ENCODE data around the gene EHD1. TPM values are rescaled to one million over a fixed set of nuclear protein-coding genes. Genes with fewer than 3 reads are reported as not detected.
"Not testable (repeated sequence)": the region's sequence is repeated elsewhere in the genome, so short reads cannot be mapped to it uniquely, and the experiment has no call there.

Gene EHD1
- polyA plus RNA-seq, 4 donors: 54.4 to 77.9 (median 64.7) TPM

DNA sequence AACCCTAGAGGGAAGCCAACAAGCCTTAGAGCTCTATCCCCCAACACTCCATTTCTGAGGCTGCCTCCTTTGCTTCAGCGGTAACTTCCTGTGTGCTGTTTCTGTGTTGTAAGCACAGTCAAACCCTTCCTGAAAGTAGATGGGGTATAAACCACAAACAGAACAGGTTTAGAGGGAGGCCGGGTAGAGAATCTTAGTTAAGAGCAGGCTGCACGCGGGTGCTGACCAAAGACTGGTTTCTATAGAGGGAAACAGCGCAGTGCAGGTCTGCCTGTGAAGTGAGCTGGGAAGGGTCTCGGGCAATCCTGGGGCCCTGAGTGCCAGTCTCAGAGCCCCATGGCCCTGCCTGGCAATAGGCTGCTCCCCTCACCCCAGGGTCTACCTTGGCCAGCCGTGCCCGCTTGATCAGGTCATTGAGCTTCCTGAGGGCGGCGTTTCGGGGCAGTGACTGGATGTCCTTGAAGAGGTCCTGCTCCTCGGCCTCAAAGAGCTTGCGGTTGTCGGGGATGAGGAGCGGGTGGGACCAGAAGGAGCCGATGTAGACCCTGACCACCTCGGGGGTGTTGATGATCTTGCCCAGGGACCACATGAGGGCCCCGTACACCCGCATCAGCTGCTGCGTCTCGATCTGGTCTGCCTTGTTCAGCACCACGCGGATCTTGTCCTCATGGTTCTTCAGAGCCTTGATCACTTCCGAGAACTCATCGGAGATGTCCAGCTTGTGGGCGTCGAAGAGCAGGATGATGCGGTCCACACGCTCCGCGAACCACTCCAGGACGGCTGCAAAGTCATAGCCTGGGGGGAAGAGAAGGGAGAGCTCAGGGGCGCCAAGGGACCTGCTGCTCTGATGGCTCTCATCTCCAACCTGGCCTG is 18.6 kb downstream of the EHD1 start:
- DNase-seq (ENCODE audit: low read depth in 4 of 4, low spot score in 2 of 4): no peak

DNA sequence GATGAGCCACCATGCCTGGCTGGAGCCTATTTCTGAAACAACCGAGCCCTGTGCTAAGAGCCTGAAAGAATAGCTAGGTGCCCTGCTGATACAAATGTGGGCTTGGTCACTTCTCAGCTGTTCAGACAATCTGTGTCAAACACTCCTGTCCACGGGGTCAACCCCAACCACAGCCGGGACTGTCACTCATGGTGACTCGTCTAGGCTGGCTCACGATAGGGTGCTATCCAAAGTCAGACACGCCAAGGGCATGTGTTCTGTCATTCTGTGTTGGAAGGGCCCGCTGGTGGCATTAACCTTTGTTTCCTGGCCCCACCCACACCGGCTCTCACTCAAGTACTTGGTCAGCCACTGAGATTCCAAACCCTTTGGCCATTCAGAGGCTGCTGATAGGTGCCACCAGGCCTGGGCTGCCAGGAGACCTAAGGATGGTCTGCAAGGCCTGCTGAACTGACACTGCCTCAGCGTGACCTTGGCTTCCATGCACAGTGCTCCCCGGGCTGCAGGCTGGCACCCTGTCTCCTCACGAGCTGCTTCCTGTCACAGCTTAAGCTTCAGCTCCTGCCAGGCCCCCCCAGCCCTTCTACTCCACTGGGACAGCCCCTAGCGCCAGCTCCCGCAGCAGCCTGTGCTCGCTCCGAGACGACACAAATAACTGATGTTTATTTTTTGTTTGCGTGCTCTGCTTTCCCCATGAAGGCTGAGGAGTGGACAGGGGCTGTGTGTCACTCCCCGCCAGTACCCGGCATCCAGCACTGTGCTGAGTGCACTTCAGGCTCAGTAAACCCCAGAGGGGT is 19.8 kb downstream of the EHD1 start:
- no peak for DNase-seq (ENCODE audit: low read depth in 4 of 4, low spot score in 2 of 4)

DNA sequence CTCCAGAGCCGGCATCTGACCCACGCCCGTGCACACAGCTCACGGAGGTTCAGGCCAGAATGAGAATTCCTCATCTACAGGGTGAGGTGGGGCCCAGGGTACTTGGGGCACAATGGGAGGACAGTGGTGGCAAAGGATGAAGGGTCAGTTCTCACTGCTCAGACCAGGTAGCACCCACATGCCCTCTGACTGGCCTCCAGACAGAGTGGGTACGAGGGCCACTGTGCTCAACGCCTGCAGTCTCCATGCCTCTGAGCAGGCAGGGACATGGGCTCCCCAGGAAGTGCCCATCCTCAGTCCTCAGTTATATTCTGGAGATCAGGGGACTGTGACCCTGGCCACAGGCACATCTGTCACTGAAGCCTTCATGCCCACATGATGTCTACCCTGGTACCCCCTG is 20.9 kb downstream of the EHD1 start:
- DNase-seq (ENCODE audit: low read depth in 4 of 4, low spot score in 2 of 4): no peak

DNA sequence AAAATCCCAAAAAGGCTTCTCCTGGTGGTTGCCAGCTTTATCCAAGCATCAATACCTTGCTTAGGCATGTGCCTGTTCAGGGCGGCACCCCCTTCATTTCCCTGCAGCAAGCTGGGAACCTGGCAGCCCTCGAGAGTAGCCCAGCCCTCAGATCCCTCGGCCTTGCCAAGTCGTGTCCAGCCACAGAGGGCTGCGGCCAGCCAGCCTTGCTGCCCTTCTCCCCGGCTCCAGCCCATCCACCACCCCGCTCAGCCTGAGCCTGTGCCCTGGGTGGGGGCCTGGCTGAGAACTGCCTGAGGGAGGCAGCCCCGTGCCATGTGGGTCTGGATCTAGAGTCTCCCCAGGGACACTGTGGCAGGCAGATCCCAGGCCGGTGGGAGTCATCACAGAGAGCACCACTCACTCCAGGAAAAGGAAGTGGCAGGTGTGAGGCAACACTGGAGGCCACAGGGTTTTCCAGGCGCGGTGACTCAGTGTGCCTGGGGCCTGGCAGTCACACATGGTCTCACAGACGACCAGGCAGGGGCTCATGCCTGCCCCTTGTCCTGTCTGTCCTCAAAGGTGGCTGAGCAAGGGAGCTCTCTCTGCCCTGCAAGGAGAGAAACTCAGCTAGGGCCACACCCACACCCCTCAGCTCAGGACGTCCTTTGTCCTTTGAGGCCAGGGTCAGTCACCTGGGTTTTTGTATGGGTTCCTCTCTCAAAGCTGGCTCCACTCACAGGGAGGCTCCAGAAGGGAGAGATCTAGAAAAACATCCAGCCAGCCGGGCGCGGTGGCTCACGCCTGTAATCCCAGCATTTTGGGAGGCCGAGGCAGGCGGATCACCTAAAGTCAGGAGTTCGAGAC is 21.8 kb downstream of the EHD1 start:
- no peak for DNase-seq (ENCODE audit: low read depth in 4 of 4, low spot score in 2 of 4)

DNA sequence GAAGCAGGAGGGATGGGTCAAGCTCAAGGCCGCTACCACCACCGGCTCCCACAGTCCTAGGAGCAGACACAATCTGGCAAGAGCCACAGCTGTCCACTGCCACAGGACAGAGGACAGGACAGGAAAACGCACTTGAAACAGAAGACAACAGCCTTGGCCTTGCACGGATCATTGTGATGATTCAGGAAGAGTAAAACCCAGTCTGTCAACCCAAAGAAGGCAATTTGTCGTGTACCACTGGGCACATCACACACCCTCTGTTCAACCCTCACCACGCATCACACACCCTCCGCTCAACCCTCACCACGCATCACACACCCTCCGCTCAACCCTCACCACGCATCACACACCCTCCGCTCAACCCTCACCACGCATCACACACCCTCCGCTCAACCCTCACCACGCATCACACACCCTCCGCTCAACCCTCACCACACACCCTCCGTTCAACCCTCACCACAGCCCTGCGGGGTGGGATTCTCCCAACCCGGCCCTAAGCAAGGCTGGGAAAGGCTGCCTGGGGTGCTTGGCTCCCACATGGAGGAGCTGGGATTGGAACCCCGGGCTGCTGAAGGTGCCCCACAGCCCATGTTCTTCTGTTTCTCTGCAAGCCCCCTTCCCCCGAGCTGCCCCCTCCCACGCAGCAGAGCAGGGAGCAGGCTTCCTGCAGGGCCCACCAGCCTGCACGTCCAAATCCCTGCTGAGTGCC is 22.7 kb downstream of the EHD1 start:
- no peak for DNase-seq (ENCODE audit: low read depth in 4 of 4, low spot score in 2 of 4)

DNA sequence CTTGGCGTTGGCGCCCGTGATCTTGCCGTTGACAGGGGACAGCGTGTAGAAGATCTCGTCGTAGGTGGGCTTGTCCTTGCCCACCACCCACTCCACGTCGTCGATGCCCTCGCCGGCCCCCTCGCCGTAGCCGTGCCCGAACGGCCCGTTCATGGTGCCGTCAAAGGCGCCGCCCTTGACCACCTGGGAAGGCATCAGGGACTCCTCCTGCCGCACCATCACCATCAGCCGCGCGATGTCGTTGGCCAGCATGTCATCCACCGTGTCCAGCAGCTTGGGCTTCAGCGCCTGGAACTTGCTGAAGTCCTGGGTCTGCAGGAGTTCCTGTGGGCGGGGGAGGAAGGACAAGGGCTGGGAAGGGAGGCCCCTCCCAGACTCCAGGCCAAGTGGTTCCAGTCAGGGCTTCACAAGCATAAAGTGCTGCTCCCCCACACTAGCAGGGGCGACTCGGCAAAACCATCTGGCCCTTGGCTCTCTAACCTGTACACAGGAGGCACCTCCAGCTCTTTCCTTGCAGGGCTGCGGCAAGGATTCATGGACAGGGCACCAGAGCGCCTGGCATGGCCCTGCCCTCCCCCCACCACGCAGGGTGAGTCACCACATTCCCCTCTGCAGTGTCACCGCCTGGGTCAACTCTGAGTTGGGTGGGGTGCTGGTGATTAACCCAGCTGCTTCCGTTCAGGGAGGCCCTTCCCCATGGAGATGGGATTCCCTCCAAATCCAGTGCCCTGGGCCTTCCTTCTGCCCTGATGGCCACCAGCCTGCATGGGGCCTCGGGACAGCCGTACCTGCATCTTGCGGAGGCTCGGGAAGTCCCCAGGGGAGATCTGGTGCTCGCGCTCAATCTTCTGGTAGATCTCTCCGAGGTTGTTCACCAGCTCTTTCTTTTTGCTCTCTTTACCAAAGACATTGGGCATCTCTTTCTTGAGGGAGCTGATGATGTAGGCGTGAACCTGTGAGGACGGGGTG is 23.6 kb downstream of the EHD1 start:
- DNase-seq (ENCODE audit: low read depth in 4 of 4, low spot score in 2 of 4): no peak

DNA sequence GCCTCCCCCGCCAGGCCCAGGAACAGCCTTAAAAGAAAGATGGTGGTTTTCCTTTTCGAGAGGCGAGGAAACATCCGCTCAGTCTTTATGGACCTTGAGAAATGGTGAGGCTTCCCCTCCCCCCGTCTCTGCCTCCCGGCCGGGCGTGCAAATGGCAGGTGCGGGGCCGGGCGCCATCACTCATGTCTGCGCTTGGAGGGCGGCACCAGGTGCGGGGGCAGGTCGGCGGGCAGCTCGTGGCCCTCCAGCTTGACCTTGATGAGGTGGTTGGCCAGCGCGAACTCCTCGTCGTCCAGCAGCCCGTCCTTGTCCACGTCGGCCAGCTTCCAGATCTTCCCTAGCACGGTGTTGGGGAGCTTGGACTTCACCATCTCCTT is 24.3 kb downstream of the EHD1 start:
- DNase-seq (ENCODE audit: low read depth in 4 of 4, low spot score in 2 of 4): no peak

DNA sequence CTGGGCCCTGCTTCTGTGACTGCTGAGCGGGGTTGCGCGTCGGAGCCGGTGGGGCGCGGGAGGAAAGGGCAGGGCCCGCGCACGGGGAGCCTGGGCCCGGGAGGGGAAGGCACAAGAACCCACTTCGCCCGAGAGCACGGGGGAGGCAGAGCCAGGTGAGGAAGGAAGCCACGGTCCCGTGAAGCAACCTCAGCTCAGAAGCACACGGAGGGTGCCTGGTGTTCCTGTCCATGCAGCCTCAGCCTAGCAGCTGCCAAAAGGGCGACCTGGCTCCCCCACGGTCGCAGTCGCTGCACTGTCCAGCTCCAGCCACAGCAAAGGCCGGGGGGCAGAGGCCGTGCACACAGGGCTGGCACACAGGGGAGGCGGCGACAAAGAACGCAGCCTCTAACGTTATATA is 24.7 kb downstream of the EHD1 start:
- no peak for DNase-seq (ENCODE audit: low read depth in 4 of 4, low spot score in 2 of 4)

DNA sequence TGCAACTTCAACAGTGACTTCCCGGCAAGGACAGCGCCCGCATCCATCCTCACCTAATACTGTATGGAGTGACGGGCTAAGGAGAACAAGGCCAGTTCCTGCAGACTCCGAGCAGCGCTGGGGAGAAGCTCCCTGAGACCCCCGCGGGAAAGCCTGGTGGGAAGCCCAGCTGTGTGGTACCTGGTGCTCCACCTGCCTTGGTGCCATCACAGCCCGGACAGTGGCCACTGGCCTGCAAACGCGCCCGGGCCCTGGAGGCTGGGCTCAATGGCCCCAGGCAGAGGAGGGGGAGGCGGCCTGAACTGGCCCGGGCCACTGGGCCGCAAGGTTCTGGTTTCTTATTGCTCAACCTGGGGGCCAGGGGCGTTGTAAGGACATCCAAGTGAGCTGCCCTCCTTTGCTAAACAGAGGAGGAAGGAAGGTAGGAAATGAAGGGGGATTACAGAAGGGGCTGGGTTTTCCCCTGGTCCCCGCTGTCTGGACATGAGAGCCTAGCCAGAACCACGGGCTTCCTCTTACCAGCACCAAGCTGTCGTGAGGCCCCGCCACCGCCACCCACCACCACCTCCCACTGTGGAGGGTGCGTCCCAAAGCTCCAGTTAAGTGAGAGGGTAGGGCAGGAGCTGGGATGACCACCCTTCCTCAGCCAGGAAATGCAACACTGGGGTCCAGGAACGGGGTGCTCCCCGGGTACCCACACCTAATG is 25.5 kb downstream of the EHD1 start:
- DNase-seq (ENCODE audit: low read depth in 4 of 4, low spot score in 2 of 4): no peak

DNA sequence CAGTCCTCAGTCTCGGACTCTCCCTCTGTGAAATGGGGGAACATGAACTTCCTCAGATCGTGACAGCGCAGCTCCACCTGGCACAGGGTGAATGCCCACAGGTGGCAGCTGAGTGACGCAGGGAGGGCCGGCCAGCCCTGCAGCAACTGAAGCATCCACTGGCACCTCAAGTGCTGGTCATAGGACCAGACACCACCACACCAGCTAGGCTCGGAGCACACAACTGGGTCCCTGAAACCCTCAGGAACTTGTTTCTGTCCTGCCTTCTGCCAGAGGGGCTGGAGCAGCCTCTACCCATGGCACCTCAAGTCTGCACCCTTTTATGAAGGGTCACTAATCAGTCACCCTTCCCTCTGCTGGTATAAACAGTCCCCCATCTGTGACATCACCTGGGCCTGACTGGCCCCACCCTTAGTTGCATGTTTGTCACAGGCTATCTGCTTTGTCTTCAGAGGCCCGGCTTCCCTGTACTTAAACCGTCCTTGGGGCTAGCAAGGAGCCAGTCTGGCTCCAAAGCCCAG is 26.5 kb downstream of the EHD1 start:
- DNase-seq (ENCODE audit: low read depth in 4 of 4, low spot score in 2 of 4): no peak

DNA sequence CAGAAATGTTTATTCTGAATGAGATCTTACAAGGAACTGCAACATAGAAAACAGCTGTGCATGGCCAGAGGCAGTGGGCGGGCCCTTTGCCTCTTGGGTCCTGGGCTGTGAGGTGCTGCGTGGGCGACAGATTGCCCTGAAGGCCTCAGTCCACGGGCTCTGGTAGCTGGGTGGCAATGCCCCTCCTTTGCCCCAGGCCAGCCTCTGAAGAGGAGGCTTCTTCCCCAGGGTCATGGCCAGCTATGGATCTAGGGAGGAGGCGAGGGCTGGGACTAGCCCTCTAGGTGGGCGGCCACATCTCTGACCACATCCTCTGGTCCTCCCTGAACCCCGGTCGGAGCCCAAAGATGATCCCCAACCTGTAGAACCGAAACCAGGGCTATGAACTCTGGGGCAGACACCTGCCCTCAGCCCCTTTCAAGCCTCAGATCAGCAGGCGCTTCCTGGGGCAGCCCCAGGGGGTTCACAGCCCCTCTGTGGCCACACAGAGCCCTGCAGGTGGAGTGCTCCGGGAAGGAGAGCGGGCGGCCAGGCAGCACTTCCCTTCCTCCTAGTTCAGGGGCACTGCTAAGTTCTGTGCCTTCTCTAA is 27.3 kb downstream of the EHD1 start:
- no peak for DNase-seq (ENCODE audit: low read depth in 4 of 4, low spot score in 2 of 4)

DNA sequence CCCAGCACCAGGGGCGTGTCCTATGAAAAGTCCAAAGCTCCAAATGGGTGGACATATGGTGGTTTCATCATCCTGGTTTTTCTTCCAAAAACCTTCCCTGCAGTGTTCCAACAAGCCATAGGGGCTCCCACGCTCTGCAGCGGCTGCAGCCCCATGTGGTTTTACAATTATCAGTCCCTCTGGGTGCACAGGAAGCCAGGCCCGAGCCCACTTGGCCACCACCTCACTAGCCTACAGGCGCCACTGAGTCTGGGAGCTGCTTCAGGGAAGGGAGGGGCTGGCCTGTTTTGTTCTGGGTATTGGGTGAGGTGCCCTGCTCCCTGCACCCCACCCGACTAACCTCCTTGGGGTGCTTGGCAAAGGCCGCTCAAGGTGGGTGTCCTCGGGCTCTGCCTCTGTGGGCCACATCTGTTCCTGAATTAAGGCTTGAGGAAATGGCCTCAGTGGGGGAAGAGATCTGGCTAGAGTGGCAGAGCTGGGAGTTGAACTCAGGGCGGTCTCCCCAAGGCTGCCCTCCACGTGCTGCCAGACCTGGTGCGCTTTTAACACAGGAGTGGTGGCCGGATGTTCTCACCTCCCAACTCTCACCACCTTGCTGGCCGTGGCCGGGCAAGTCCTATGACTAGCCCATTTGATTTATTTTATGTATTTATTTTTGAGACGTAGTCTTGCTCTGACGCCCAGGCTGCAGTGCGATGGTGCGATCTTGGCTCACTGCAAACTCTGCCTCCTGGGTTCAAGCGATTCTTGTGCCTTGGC is 28.6 kb downstream of the EHD1 start:
- DNase-seq (ENCODE audit: low read depth in 4 of 4, low spot score in 2 of 4): no peak

DNA sequence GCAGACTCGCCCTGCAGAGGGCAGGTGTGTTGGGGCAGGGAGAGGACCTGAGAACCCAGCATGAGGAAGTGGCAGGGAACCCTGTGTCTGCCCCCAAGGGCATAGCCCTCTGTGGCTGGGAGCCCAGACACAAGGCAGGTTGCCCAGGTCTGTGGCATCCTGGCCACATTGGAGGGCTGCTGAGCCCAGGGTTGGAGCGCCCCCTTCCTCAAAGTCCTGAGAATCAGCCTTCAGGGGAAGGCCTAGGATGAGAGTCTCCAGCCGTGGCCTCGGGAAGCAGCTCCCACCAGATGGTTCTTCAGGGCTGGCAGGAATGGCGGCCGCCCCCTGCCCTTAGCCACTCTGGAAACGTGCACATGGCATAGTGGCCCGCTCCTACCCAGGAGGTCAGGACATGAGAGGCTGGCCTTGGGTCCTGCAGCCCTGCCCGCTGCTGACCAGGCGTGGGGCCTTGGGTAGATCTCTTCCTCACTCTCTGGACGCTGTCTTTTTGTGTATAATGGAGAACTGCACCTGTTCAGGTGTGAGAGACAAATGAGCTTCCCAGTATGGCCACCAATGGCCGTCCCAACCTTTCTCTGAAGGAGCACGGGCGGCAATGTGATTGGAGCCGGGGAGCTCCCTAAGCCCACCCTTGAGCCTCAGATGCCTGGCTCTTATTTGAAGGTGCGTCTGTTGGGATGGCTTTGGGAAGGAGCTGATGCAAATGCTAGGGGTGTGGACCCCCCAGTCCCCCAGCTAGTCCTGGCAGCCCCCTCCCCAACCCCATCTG is 29.4 kb downstream of the EHD1 start:
- DNase-seq (ENCODE audit: low read depth in 4 of 4, low spot score in 2 of 4): no peak

DNA sequence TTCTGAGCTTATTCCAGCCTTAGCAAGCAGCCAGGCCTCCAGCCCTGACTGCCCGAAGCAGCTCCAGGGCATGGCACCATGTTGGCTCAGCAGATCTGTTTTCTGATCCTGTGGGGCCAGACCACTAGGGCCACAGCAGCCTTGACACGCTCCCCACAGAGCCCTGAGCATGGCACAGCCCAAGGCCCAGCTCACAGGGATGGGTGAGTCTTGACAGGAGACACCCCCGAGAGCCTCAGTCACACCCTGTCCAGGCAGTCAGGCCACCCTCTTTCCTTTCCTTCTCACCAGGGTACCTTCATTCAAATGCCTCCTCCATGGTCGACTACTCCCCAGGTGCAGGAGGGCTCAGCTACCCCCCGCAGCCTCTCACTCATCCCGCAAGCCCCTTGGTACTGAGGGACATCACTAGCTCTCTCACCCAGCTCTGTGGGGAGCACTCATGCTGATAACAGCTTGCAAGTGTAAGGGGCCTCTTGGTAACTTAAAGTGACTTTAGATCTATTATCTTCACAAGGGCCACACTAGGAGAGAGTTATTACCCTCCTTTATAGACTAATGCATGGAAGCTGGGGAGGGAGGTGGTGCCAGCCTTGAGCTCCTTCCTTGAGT is 30.1 kb downstream of the EHD1 start:
- no peak for DNase-seq (ENCODE audit: low read depth in 4 of 4, low spot score in 2 of 4)

DNA sequence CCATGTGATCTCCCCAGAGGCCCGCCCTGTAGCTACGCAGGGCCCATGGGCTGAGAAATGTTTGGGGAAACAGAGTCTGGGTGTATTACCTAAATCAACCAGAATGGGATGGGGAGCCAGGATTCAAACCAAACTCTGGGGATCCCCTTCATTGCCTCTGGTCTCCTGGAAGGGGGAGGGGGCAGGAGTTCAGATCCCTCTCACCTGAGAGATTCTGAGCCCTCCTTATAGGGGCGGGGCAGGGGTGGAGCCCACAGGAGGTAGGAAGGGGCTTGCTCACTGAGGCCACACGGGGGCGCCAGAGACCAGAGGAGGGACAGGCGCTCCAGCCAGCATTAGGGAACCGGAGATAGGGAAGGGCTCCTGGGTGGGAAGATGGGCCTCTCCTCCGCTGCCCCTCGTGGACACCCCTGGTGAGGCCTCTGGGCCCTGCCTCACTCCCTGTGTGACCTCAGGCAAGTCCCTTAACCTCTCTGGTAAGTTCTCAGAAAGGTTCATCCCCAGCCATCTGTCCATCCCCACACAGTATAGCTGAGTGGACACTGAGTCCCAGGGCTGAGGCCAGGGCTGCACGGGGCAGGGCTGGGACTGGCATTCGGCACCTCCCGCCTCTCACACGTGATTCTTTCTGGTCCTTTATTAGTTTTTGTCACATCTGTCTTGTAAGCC is 31.3 kb downstream of the EHD1 start:
- peak in 3 of 4 donors; percentile 72 to 88 (median 72) for DNase-seq (ENCODE audit: low read depth in 4 of 4, low spot score in 2 of 4)

DNA sequence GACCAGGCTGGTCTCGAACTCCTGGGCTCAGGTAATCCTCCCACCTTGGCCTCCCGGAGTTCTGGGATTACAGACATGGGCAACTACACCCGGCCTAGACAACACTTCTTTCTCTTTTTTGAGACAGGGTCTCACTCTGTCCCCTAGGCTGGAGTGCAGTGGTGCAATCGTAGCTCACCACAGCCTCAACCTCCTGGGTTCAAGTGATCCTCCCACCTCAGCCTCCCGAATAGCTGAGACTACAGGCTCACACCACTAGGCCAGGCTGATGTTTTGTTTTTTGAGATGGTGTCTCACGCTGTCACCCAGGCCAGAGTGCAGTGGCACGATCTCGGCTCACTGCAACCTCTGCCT is 32.7 kb downstream of the EHD1 start:
- not testable (repeated sequence) for DNase-seq (ENCODE audit: low read depth in 4 of 4, low spot score in 2 of 4)
